Right cardiac atrium (tissue), 5 donors: ENCODE measurements around the gene PLTP. TPM values are rescaled to one million over a fixed set of nuclear protein-coding genes. Genes with fewer than 3 reads are reported as not detected.
"Not testable (repeated sequence)": the region's sequence is repeated elsewhere in the genome, so short reads cannot be mapped to it uniquely, and the experiment has no call there.

Experiments used
- ATAC-seq, 2 donors: fragments of 200-7000 bp; cut with Tn5 transposase; one replicate each; pipeline versions ENCODE4 v1.8.0 to v1.9.1; 2020; ENCODE audit warnings: moderate library complexity in 2 of 2, mild to moderate bottlenecking in 1 of 2
- DNase-seq, 3 donors: peaks; one replicate each; pipeline ENCODE4 v3.0.0-alpha.2; 2020
- H3K27ac ChIP-seq: one replicate; pipeline ENCODE4 v1.5.1; 2013; ENCODE audit warnings: mild to moderate bottlenecking, low read length, control low read depth, moderate library complexity
- H3K27me3 ChIP-seq: one replicate; pipeline ENCODE4 v1.6.1; 2013; ENCODE audit not compliant: control insufficient read depth, insufficient read depth
- H3K4me1 ChIP-seq: one replicate; pipeline ENCODE4 v1.6.1; 2013; ENCODE audit warnings: low read length; ENCODE audit not compliant: control insufficient read depth, insufficient read depth
- H3K4me3 ChIP-seq: one replicate; pipeline ENCODE4 v1.5.1; 2013; ENCODE audit warnings: low read length, control low read depth
- H3K9me3 ChIP-seq: one replicate; pipeline ENCODE4 v1.6.1; 2013; ENCODE audit warnings: low read length; ENCODE audit not compliant: control insufficient read depth
- WGBS: extraction: QIAGEN DNeasy Blood & Tissue Kit; methylation state at CpG from one replicate; pipeline ENCODE4 v1.1.7; 2013; 5-methylcytosine and 5-hydroxymethylcytosine counted together
- intact Hi-C, 4 donors: fragments of 100-400 bp; cut with DNase I; formaldehyde crosslinking; loops; one replicate each; pipeline versions ENCODE4 v1.11.0 to v1.14.0; 2022 to 2023
- polyA plus RNA-seq: library from polyadenylated mRNA; stranded (reverse); fragments of 200-250 nt; gene quantifications from one replicate; pipeline ENCODE4 v1.2.3, GENCODE V29; 2013
- total RNA-seq, 4 donors: library from RNA; stranded (reverse); fragmentation: NEBNext Ultra II Directional; extraction: Animal tissue kit (Norgen Biotek cat#: 25700); gene quantifications; one replicate each; pipeline ENCODE4 v1.2.1, GENCODE V29; 2021
- donor health status: healthy with polysubstance abuse.
- donor health status: DM: no; HTN: yes; CAD: no.
- donor health status: DM: no; HTN: no; CAD: no.
- donor health status: DM: no; HTN: yes; CAD: no; lungs with severe emphysema.
- donor health status: DM: yes; HTN: yes; CAD: no.

The PLTP gene
- total and polyA plus RNA-seq, 5 donors: 34.3 to 117 (median 67.2) TPM

GRCh38 chr20:45933266-45934045 is 21.5 kb upstream of the PLTP start:
- 21% methylated on average over 22 of the region's 22 CpGs for WGBS

DNA sequence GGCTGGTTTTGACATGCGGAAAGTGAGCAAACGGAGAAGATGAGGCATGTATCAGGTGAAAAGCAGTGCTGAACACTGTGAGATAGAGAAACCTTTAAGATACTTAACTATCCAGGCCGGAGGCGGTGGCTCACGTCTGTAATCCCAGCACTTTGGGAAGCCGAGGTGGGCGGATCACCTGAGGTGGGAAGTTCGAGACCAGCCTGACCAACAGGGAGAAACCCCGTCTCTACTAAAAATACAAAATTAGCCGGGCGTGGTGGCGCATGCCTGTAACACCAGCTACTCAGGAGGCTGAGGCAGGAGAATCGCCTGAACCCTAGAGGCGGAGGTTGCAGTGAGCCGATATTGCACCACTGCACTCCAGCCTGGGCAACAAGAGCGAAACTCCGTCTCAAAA is 19.7 kb upstream of the PLTP start:
- H3K27me3 ChIP-seq, ATAC-seq, H3K4me1 ChIP-seq, H3K4me3 ChIP-seq, H3K27ac ChIP-seq, H3K9me3 ChIP-seq, DNase-seq: not testable (repeated sequence)
- WGBS: 94% methylated on average over 17 of the region's 17 CpGs
- intact Hi-C loops: loop anchor here in 1 of 4 donors (10.0 kb wide), 1 partner anchor 97 kb away; the partner anchor contains the start of gene SNX21

More at GRCh38 chr20:45933266-45934045, 21.5 kb upstream of the PLTP start:
- Histone ChIP-seq H3K9me3 (no peaks in the 10 kb centered on the region), H3K27ac (peak overlapping the region; percentile 80), H3K27me3 (no peaks in the 10 kb centered on the region), H3K4me3 (peak overlapping the region; percentile 89), H3K4me1 (peaks cover 6% of the 10 kb centered on the region)
- peak; percentile 73 to 88 (median 88) for DNase-seq
- intact Hi-C loops: loop anchor here in 2 of 4 donors (2.0 to 10.0 kb wide), 2 partner anchors 43 to 99 kb away; partner anchors contain the start of genes CTSA (in 1 of the 2), NEURL2 (in 1 of the 2) and SNX21 (in 1 of the 2)
- ATAC-seq: peak; percentile 55 to 65

GRCh38 chr20:45927071-45927878 is 15.3 kb upstream of the PLTP start:
- no peak for ATAC-seq

GRCh38 chr20:45926731-45927070 is 14.7 kb upstream of the PLTP start:
- 81% methylated on average over 2 of the region's 2 CpGs for WGBS
- no peak overlapping the region for H3K27ac ChIP-seq
- H3K4me1 ChIP-seq: no peaks in the 10 kb centered on the region

More at GRCh38 chr20:45927071-45927878, 15.3 kb upstream of the PLTP start:
- WGBS: 82% methylated on average over 14 of the region's 14 CpGs
- no peaks in the 10 kb centered on the region for H3K4me1 ChIP-seq
- intact Hi-C loops: no loop called here
- no peak overlapping the region for H3K4me3 ChIP-seq
- H3K27me3 ChIP-seq: no peaks in the 10 kb centered on the region
- H3K27ac ChIP-seq: no peak overlapping the region
- no peak for DNase-seq
- H3K9me3 ChIP-seq: no peaks in the 10 kb centered on the region

GRCh38 chr20:45925821-45926506 is 14.0 kb upstream of the PLTP start:
- no peaks in the 10 kb centered on the region for H3K9me3 ChIP-seq
- intact Hi-C loops: no loop called here
- WGBS: 62% methylated on average over 9 of the region's 9 CpGs
- H3K27ac ChIP-seq: no peak overlapping the region
- H3K4me1 ChIP-seq: no peaks in the 10 kb centered on the region
- DNase-seq: no peak
- H3K4me3 ChIP-seq: no peak overlapping the region
- ATAC-seq: no peak
- no peaks in the 10 kb centered on the region for H3K27me3 ChIP-seq

More at GRCh38 chr20:45926731-45927070, 14.7 kb upstream of the PLTP start:
- DNase-seq (peak in 1 of 3 donors; percentile 39), ATAC-seq (no peak)
- no peaks in the 10 kb centered on the region for H3K9me3 ChIP-seq
- H3K4me3 ChIP-seq: no peak overlapping the region
- H3K27me3 ChIP-seq: no peaks in the 10 kb centered on the region
- intact Hi-C loops: no loop called here

- intact Hi-C loops: no loop called here
- Histone ChIP-seq H3K4me3 (no peak overlapping the region), H3K9me3 (no peaks in the 10 kb centered on the region), H3K27me3 (no peaks in the 10 kb centered on the region), H3K27ac (peak overlapping the region; percentile 86), H3K4me1 (no peaks in the 10 kb centered on the region)
- peak; percentile 51 for ATAC-seq
- DNase-seq: peak in 1 of 3 donors; percentile 56
- WGBS: 39% methylated on average over 21 of the region's 21 CpGs
These were observed 12.7 kb upstream of the PLTP start for GRCh38 chr20:45924391-45925261.

- intact Hi-C loops: no loop called here
- H3K4me3 ChIP-seq: no peak overlapping the region
- no peaks in the 10 kb centered on the region for H3K9me3 ChIP-seq
- H3K4me1 ChIP-seq: no peaks in the 10 kb centered on the region
- H3K27ac ChIP-seq: no peak overlapping the region
- WGBS: 85% methylated on average over 11 of the region's 11 CpGs
- ATAC-seq (no peak), DNase-seq (peak in 1 of 3 donors; percentile 46)
- H3K27me3 ChIP-seq: no peaks in the 10 kb centered on the region
These were observed 9.6 kb upstream of the PLTP start for GRCh38 chr20:45921337-45922189.

DNA sequence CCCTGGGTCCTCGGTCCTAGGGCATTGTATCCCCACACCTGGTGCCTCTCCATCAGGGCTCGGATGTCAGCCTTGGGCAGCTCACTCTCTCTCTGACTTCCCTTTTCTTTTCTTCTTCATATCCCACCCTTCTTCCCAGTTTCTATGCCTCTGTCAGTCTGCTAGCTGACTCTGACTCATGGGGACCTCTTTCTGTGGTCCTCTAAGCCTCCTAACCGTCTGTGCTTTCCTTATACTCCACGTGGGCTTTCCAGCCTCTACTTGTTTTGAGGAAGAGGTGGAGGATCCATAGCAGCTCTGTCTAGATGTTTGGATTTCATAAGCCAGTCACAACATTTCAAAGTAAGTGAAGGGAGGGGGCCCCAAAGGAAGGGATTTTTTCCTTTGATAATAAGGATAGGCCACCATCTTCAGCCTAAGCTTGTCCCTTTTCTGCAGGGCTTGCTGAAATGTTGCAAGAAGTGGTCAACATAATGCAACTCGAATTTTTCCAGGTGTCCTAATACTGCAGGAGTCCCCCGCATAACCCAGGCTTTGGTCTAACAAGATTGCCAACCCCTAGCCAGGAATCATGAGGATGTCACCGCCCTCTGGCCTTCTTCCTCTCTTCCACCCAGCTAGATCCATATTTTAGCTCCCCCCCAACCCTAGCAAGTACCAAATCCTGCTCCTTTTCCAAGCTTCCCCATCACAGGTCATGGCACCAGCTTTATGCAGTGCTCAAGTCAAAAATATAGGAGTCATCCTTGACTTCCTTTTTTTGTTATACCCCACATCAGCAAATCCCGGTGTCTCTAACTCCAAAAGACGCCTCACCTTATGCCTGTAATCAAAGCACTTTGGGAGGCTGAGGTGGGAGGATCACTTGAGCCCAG is 8.7 kb upstream of the PLTP start:
- H3K4me1 ChIP-seq: no peaks in the 10 kb centered on the region
- no peak for ATAC-seq
- H3K27me3 ChIP-seq: no peaks in the 10 kb centered on the region
- no peaks in the 10 kb centered on the region for H3K9me3 ChIP-seq
- intact Hi-C loops: no loop called here
- H3K27ac ChIP-seq: peak overlapping the region; percentile 78
- H3K4me3 ChIP-seq: no peak overlapping the region
- WGBS: 71% methylated on average over 9 of the region's 9 CpGs
- peak in 1 of 3 donors; percentile 22 for DNase-seq
